Measurements from ENCODE around the gene FREY1.

Gene FREY1

GRCh38 chr11:45890886-45891550 is 16.1 kb downstream of the FREY1 start:
- TF ChIP-seq SIN3A (IDR thresholded peaks at IDR 0.05; ENCODE audit: borderline replicate concordance, insufficient read depth, low read length), result no peak

DNA sequence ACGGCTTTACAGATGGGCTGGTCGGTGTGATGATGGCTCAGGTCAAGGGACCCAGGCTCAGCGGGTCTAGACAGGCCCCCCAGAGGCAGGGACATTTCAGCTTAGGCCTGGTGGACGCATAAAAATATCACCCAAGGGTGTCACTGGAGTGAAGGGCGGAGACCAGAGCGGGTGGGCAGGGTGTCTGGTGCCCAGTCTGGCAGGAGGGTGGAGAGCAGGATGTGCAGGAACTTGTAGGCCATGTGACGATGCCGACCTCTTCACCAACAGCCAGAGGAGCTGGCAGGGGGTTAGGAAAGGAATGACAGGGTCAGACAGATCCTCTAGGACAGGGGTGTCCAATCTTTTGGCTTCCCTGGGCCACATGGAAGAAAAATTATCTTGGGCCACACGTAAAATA is 17.1 kb downstream of the FREY1 start:
- no peak for TF ChIP-seq POLR2AphosphoS5 (IDR thresholded peaks at IDR 0.05; ENCODE audit: low read depth, low read length)
- TF ChIP-seq, protein P1, sequence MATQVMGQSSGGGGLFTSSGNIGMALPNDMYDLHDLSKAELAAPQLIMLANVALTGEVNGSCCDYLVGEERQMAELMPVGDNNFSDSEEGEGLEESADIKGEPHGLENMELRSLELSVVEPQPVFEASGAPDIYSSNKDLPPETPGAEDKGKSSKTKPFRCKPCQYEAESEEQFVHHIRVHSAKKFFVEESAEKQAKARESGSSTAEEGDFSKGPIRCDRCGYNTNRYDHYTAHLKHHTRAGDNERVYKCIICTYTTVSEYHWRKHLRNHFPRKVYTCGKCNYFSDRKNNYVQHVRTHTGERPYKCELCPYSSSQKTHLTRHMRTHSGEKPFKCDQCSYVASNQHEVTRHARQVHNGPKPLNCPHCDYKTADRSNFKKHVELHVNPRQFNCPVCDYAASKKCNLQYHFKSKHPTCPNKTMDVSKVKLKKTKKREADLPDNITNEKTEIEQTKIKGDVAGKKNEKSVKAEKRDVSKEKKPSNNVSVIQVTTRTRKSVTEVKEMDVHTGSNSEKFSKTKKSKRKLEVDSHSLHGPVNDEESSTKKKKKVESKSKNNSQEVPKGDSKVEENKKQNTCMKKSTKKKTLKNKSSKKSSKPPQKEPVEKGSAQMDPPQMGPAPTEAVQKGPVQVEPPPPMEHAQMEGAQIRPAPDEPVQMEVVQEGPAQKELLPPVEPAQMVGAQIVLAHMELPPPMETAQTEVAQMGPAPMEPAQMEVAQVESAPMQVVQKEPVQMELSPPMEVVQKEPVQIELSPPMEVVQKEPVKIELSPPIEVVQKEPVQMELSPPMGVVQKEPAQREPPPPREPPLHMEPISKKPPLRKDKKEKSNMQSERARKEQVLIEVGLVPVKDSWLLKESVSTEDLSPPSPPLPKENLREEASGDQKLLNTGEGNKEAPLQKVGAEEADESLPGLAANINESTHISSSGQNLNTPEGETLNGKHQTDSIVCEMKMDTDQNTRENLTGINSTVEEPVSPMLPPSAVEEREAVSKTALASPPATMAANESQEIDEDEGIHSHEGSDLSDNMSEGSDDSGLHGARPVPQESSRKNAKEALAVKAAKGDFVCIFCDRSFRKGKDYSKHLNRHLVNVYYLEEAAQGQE (IDR thresholded peaks at IDR 0.05; ENCODE audit: insufficient read depth in 1 of 2, low read depth in 2 of 2, low read length in 2 of 2), result no peak
- TF ChIP-seq FOXP2 (optimal IDR thresholded peaks at IDR 0.05; ENCODE audit: borderline replicate concordance, extremely low read depth, extremely low read length, insufficient read depth), result no peak
- no peak for TF ChIP-seq TAF1 (IDR thresholded peaks at IDR 0.05; ENCODE audit: borderline replicate concordance, insufficient read depth, low read length)
- no peak for TF ChIP-seq SIN3A (IDR thresholded peaks at IDR 0.05; ENCODE audit: borderline replicate concordance, insufficient read depth, low read length)

DNA sequence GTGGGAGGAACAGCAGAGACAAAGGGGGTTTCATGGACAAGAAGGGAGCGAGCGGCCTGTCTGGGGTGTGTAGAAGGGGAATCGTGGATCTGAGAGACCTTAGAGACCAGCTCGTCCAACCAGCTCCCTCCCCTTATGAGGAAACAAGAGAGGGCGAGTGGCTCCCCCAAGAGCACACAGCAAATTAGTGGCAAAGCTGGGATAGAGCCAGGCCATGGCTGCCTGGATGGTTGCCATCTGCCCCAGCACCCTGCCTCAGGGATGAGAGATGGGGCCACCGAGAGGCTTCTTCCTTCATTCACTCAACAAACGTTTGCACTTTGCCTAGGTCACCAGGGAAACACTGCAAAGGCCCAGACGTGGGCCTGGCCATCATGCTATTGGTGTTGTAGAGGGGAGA is 17.5 kb downstream of the FREY1 start:
- TF ChIP-seq SIN3A (IDR thresholded peaks at IDR 0.05; ENCODE audit: borderline replicate concordance, insufficient read depth, low read length), result no peak
- no peak for TF ChIP-seq POLR2AphosphoS5 (IDR thresholded peaks at IDR 0.05; ENCODE audit: low read depth, low read length)
- TF ChIP-seq FOXP2 (optimal IDR thresholded peaks at IDR 0.05; ENCODE audit: borderline replicate concordance, extremely low read depth, extremely low read length, insufficient read depth), result no peak
- TF ChIP-seq, protein P1 (IDR thresholded peaks at IDR 0.05; ENCODE audit: insufficient read depth in 1 of 2, low read depth in 2 of 2, low read length in 2 of 2), result no peak
- TF ChIP-seq TAF1 (IDR thresholded peaks at IDR 0.05; ENCODE audit: borderline replicate concordance, insufficient read depth, low read length), result no peak

GRCh38 chr11:45887587-45887986 is 19.5 kb downstream of the FREY1 start:
- no peak for TF ChIP-seq TAF1 (IDR thresholded peaks at IDR 0.05; ENCODE audit: borderline replicate concordance, insufficient read depth, low read length)
- no peak for TF ChIP-seq SIN3A (IDR thresholded peaks at IDR 0.05; ENCODE audit: borderline replicate concordance, insufficient read depth, low read length)
- no peak for TF ChIP-seq FOXP2 (optimal IDR thresholded peaks at IDR 0.05; ENCODE audit: borderline replicate concordance, extremely low read depth, extremely low read length, insufficient read depth)
- no peak for TF ChIP-seq POLR2AphosphoS5 (IDR thresholded peaks at IDR 0.05; ENCODE audit: low read depth, low read length)
- TF ChIP-seq, protein P1 (IDR thresholded peaks at IDR 0.05; ENCODE audit: insufficient read depth in 1 of 2, low read depth in 2 of 2, low read length in 2 of 2), result no peak

DNA sequence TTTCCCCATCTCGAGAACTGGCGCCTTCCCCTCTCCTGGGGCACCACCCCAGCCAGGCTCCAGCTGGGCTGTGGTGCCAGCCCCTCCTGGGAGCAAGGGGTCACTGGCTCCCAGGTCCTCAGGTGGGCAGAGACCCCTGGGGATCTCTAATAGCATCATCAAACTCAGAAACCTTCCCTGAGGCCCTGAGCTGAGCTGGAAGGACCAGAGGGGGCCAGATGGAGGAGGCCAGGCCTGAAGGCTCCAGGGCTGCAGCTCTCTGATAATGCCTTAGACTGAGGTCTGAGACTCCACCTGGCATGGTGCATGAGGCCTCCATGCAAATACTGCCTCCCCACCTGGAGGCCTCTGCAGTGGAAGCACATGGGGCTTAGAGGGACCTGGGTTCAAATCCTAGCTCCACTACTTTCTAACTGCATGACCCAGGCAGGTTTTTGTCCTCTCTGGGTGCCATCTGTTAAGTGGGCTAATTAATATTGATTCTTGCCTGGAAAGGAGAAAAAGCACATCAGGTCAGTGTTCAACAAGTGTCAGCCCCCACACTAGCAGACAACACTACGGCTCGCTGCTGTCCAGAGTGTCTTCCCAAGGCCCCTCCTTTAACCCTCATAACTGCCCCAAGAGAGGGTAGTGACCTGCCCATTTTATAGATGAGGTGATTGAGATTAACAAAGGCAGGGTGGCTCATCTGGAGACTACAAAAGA is 20.1 kb downstream of the FREY1 start:
- TF ChIP-seq, protein P1 (IDR thresholded peaks at IDR 0.05; ENCODE audit: insufficient read depth in 1 of 2, low read depth in 2 of 2, low read length in 2 of 2), result no peak
- no peak for TF ChIP-seq TAF1 (IDR thresholded peaks at IDR 0.05; ENCODE audit: borderline replicate concordance, insufficient read depth, low read length)
- no peak for TF ChIP-seq POLR2AphosphoS5 (IDR thresholded peaks at IDR 0.05; ENCODE audit: low read depth, low read length)
- no peak for TF ChIP-seq FOXP2 (optimal IDR thresholded peaks at IDR 0.05; ENCODE audit: borderline replicate concordance, extremely low read depth, extremely low read length, insufficient read depth)
- TF ChIP-seq SIN3A (IDR thresholded peaks at IDR 0.05; ENCODE audit: borderline replicate concordance, insufficient read depth, low read length), result no peak
